HG03354 (cell line): ENCODE data around the gene NTM.
"Not testable (repeated sequence)": the region's sequence is repeated elsewhere in the genome, so short reads cannot be mapped to it uniquely, and the experiment has no call there.

Source experiments
- ATAC-seq: cut with Tn5 transposase; IDR thresholded peaks from one replicate; pipeline ENCODE4 v1.9.1; 2021; ENCODE audit warnings: mild to moderate bottlenecking; ENCODE audit not compliant: unreplicated experiment, poor library complexity, severe bottlenecking

The NTM gene

GRCh38 chr11:131413217-131413616 lies 42.8 kb downstream of the NTM start:
- no peak for ATAC-seq

- no peak for ATAC-seq
Observed at GRCh38 chr11:131418189-131418588, 47.8 kb downstream of the NTM start.

GRCh38 chr11:131421066-131421855 lies 50.8 kb downstream of the NTM start:
- ATAC-seq: no peak

- no peak for ATAC-seq
Observed at GRCh38 chr11:131422029-131422428, 51.6 kb downstream of the NTM start.

GRCh38 chr11:131422496-131422895 lies 52.1 kb downstream of the NTM start:
- no peak for ATAC-seq

- ATAC-seq: no peak
Observed at GRCh38 chr11:131423688-131424087, 53.3 kb downstream of the NTM start.

GRCh38 chr11:131424257-131424876 lies 54.0 kb downstream of the NTM start:
- ATAC-seq: not testable (repeated sequence)

- no peak for ATAC-seq
Observed at GRCh38 chr11:131425285-131425684, 54.9 kb downstream of the NTM start.

- ATAC-seq: no peak
Observed at GRCh38 chr11:131428853-131429252, 58.4 kb downstream of the NTM start.

- ATAC-seq: no peak
Observed at GRCh38 chr11:131430473-131431208, 60.2 kb downstream of the NTM start.

GRCh38 chr11:131441051-131441810 lies 70.8 kb downstream of the NTM start:
- ATAC-seq: no peak

- no peak for ATAC-seq
Observed at GRCh38 chr11:131446590-131447275, 76.3 kb downstream of the NTM start.

GRCh38 chr11:131447277-131447815 lies 76.9 kb downstream of the NTM start:
- ATAC-seq: no peak

GRCh38 chr11:131447898-131448297 lies 77.5 kb downstream of the NTM start:
- no peak for ATAC-seq

- no peak for ATAC-seq
Observed at GRCh38 chr11:131449036-131450019, 78.9 kb downstream of the NTM start.

- no peak for ATAC-seq
Observed at GRCh38 chr11:131454490-131454889, 84.1 kb downstream of the NTM start.

GRCh38 chr11:131454989-131455388 lies 84.6 kb downstream of the NTM start:
- no peak for ATAC-seq
